OCI-M1 (cell line): Measurements from ENCODE around the gene TMEM260.

Experiments used
- DNase-seq: peaks from one replicate; lab custom pipeline; 2025; lab: John Stamatoyannopoulos, UW

Gene TMEM260

GRCh38 chr14:56579345-56580220 is at the start of gene TMEM260:
Gene TMEM260 (plus strand): TSS chr14:56579798. CDS start chr14:56579915, 117 bp downstream.
- DNase-seq: peak; percentile 88

DNA sequence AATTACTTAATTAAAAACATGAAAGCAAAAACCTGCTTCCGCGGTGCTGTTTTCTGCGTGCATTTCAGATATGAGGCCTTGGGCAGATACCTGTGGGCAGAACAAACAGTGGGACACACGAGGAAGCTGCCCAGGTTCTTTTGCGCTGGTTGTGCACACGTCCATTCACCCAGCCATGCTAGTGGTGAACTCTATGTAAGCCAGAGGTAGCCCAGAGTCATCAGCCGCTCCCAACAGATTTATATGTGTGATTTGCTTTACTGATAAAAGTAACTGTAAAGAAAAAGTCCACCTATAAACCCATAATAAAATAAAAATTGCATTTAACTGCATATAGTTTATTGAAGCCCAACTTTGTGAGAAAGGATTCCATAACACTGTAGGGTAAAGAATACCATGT is 47.1 kb upstream of the TMEM260 start:
- DNase-seq: no peak

- no peak for DNase-seq
Observed at GRCh38 chr14:56534656-56535055, 44.9 kb upstream of the TMEM260 start.

DNA sequence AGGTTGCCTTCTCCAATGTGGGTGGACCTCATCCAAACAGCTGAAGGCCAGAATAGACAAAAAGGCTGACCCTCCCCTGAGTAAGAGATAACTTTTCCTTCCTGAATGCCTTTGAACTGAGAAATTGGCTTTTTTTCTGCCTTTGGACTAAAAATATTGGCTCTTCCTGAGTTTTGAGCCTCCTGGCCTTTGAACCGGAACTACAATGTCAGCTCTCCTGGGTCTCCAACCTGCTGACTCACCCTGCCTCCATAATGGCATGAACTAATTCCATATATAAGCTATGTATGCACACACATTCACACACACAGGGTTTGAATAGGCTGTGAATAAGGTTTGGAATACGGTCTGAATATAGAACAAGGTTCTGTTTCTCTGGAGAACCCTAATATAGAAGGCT is 39.7 kb upstream of the TMEM260 start:
- DNase-seq: no peak

DNA sequence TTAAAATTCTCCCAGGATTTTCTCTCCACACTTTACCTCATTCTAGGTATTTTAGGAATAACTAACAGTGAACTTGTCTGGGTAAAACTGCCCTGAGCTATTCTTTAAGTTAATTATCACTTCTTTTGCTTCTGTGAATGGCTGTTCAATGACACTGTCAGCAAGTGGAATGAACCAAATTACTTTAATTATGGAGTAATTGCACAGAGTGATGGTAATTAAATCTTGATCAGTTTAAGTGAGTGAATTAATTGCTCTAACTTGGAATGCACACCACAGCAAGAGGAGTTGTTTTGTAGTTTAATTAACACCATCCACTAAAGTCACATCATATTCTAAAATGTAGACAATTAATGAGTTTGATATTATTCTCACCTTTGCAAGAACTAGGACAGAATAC is 36.2 kb upstream of the TMEM260 start:
- DNase-seq: no peak

- DNase-seq: no peak
Observed at GRCh38 chr14:56549721-56550120, 29.9 kb upstream of the TMEM260 start.

- no peak for DNase-seq
Observed at GRCh38 chr14:56552615-56553014, 27.0 kb upstream of the TMEM260 start.

DNA sequence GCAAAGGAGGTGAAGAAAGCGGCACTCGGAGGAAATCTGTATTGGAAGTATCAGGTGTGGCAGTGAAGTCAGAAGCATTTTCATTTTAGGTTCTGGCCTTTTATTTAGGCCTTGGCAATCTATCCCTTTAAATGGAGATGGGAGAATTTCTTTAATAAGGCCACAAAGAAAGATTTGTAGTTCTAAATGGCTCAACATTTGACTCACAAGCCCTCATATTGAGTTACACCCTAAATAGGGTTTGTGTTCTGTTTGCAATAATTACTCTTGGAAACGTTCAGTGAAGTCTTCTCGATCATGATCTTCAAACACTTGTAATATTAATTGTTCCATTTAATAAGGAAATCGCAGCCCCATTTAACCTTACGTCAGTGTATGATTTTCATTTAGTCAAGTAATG is 25.3 kb upstream of the TMEM260 start:
- DNase-seq: no peak

GRCh38 chr14:56555921-56556570 is 23.6 kb upstream of the TMEM260 start:
- peak; percentile 78 for DNase-seq

DNA sequence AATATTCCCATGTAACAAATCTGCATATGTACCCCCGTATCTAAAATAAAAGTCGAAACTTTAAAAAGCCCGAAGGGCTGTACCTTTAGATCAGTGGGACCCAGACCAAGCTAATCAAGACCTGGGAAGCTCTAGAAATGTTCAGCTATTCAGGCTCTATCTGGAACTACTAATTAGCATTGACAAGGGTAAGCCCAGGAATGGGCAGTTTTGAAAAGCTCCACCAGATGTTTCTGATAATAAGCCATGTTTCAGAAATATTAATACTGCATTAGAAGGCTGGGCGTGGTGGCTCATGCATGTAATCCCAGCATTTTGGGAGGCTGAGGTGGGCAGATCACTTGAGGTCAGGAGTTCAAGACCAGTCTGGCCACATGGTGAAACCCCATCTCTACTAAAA is 20.4 kb upstream of the TMEM260 start:
- DNase-seq: no peak

GRCh38 chr14:56561606-56562005 is 18.0 kb upstream of the TMEM260 start:
- DNase-seq: no peak

- DNase-seq: no peak
Observed at GRCh38 chr14:56562883-56563282, 16.7 kb upstream of the TMEM260 start.

GRCh38 chr14:56569174-56569573 is 10.4 kb upstream of the TMEM260 start:
- no peak for DNase-seq

DNA sequence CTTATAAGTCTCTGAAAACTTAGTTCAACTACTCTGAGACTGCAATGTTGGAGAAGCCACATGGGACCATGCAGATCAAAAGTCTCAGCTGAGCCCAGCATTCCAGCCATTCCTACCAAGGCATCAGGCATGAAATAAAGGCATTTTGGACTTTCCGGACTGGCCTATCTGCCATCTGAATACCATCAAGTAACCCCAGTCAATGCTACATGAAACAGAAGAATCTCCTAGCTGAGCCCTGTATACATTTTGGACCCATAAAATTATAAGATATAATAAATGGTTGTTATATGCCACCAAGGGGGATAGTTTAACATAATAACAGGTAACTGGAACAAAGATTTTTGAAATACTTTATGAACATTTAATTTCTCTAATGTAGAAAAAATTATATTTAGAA is 9.3 kb upstream of the TMEM260 start:
- no peak for DNase-seq

GRCh38 chr14:56580221-56580711 is 668 bp downstream of the TMEM260 start:
- DNase-seq: peak; percentile 33

DNA sequence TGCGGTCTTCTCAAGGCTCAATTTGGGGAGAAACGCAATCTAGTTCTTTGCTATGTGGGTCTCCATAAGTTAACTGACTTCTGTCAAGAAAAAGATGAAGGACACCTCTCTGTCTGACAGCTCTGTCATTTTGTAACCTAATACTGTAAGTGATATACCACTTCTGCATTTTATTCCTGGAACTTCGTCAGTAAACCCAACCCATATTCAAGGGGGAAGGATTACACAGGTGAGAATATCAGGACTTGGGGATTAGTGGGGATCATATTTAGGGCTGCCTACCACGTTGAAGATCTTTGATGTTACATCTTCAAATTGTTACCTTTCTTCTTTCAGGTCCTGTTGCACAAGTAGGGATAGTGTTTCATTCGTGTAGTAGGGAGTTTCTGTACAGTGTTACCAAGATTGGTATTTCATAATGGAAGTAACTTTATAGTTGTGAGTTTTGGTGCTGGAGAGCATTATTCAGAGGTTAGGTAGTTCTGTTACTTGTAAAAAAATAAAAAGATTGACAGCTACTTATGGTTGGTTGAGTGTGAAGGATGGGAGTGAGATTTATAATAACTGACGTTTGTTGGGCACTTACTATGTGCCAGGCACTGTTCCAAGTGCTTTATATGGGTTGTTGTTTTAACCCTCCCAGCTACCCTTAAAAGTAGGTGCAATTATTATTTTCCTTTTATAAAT is 1.6 kb downstream of the TMEM260 start:
- peak; percentile 7 for DNase-seq

GRCh38 chr14:56585461-56586084 is 6.0 kb downstream of the TMEM260 start:
- no peak for DNase-seq

DNA sequence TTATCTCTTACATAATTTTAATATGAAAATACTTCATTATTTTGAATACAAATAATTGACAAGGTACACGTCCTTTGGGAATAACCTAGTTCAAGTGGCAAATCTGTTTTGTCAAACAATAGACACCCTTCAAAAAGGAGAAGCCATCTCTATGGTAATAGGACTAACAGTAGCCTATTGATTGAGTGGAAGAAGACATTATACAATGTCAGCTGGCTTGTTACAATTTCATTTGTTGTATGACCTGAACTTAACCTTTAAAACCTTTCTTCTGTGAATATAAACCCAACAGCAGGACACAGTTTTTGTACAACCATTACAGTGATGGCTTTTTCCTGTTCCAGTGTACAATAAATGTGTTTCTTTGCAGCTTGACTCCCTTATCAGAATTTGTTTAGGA is 8.1 kb downstream of the TMEM260 start:
- DNase-seq: no peak

DNA sequence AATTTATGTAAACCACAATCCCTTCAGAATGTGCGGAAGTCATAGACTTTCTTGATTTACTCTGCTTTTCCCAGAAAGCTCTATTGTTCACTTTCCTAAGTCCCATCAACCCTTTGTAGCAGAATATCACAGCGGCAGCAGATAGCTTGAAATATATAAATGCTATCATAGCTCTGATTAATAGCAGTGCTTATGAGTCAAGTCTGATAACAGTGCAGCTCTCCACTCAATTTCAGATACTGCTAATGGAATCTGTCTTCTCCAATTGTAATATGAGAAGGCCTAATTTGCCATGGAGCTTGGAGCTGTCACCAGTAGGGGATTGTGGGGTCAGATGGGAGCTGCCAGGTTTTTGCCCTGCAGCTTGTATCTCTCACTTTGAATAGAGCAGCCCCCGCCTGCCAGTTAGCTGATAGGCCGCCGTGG is 10.9 kb downstream of the TMEM260 start:
- no peak for DNase-seq

GRCh38 chr14:56592746-56593544 is 13.3 kb downstream of the TMEM260 start:
- DNase-seq: no peak

GRCh38 chr14:56594428-56594827 is 14.8 kb downstream of the TMEM260 start:
- no peak for DNase-seq
